ENCODE measurements around the gene MEF2A.
"Not testable (repeated sequence)": the region's sequence is repeated elsewhere in the genome, so short reads cannot be mapped to it uniquely, and the experiment has no call there.

The MEF2A gene

DNA sequence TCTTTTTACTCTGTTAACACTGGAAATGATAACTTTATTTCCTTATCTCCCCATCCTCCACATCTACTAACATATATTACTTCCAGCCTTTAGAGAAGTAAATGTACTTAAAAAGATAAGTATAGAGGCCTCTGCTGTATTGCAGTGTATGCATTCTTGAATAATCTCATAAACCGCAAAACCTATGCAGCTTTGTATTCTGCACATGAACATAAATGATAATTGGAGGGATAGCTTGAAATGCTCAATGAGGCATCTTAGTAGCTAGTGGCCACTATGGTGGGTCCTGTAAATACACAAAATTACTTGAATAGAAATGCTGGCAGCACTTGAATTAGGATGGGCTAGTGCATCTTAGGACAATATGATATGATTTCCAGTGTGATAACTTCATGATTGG lies 90.4 kb downstream of the MEF2A start:
- no peak for DNase-seq

DNA sequence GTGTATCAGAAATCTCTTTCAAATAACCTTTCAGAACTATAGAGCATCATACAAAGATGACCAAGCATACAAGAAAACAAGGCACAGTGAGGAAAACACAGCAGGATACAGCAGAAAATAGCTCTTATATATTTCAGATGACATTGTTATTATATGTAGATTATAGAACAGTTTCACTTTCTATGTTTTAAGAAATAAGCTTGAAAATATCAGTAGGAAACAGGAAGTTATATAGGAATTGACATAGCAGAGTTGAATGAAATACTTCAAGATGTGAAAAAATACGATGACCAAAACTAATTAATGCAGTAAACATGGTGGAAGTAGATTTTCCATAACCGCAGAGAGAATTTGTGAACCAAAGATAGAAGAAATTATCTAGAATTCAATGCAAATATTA lies 92.2 kb downstream of the MEF2A start:
- DNase-seq = no peak

GRCh38 chr15:99662903-99663302 lies 97.1 kb downstream of the MEF2A start:
- DNase-seq = no peak

- DNase-seq = not testable (repeated sequence)
Observed at GRCh38 chr15:99666073-99666472, 100.3 kb downstream of the MEF2A start.

- no peak for DNase-seq
Observed at GRCh38 chr15:99668533-99669182, 102.9 kb downstream of the MEF2A start.

GRCh38 chr15:99669250-99669649 lies 103.5 kb downstream of the MEF2A start:
- DNase-seq = no peak

DNA sequence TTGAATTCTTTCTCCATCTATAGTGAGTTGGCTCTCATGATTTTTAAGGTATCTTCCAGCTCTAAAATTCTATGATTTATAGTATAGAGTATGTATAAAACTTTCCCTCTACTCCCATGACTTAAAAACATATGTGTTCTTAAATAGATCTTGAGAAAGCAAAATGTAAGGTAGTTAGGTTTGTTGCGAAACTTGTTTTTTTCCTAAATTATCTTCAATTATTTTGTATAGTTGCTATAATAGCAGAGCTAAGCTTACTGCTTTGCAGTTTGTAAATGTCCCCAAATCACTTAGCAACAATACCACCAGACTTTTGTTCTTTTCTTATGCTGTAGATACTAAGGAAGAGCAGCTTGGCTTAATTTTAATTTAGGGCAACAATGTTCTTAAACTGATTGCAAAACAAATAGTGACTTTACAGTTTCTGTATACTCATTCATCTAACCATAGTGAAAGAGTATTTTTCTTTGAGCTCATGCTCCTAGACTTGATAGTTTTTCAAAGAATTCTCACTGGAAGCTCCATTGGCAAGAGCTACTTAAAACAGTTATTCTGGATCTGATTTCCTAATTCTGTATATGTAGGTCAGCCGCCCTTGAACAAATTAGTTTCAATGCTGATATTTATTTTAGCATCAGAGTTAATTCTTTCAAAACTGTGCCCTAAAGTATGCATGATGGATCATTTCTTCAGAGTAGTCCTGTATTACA lies 106.3 kb downstream of the MEF2A start:
- DNase-seq = no peak

DNA sequence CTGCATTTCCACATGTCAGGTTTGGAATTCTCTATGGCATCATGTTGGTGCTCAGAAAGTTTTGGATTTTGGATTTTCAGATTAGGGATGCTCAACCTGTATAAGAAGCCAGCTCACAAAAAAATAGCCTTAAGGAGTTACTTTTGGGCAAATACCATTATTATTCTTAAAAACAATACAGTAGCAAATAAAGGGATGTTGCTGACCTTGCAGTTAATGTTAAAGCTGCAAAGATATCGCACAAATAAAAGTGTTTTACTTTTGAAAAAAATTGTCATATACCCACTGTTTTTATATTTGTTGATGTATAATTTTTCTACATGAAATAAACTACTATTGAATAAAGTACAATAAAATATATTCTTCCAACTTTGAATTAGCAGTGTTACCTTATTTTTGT lies 107.3 kb downstream of the MEF2A start:
- DNase-seq = no peak

GRCh38 chr15:99674279-99674678 lies 108.5 kb downstream of the MEF2A start:
- DNase-seq = no peak

GRCh38 chr15:99677540-99678134 lies 111.9 kb downstream of the MEF2A start:
- DNase-seq = no peak

GRCh38 chr15:99680276-99680675 lies 114.5 kb downstream of the MEF2A start:
- DNase-seq = no peak

- no peak for DNase-seq
Observed at GRCh38 chr15:99681990-99682389, 116.2 kb downstream of the MEF2A start.

DNA sequence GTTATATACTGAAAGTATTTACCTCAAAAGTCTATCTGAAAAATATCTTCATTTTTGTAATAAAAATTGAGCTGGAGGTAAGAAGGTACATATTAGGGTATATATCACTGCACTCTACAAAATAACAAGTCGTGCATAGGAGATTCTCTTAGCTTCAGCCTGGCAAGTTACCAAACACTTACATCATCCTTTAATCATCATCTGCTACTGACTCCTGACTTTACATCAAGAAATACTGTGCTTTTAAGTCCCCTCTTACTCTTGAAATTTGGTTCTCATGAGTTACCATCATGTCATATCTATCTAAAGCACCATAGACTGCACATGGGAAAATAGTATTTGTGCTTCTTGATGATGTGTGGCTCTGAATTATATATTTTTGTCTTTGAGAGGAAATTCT lies 116.7 kb downstream of the MEF2A start:
- DNase-seq = no peak

GRCh38 chr15:99683000-99683670 lies 117.4 kb downstream of the MEF2A start:
- no peak for DNase-seq

DNA sequence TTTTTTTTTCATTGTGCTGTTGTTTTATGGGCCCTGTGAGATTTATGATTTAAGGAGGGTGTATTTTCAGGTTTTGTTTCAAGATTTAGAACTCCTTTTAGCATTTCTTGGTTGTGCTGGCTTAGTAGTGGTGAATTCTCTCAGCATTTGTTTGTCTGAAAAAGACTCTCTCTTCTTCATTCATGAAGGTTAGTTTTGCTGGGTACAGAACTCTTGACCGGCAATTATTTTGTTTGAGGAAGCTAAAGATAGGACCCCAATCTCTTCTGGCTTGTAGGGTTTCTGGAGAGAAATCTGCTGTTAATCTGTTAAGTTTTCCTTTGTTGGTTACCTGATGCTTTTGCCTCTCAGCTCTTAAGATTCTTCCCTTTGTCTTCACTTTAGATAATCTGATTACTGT lies 120.5 kb downstream of the MEF2A start:
- no peak for DNase-seq

- DNase-seq = no peak
Observed at GRCh38 chr15:99692825-99693224, 127.0 kb downstream of the MEF2A start.

DNA sequence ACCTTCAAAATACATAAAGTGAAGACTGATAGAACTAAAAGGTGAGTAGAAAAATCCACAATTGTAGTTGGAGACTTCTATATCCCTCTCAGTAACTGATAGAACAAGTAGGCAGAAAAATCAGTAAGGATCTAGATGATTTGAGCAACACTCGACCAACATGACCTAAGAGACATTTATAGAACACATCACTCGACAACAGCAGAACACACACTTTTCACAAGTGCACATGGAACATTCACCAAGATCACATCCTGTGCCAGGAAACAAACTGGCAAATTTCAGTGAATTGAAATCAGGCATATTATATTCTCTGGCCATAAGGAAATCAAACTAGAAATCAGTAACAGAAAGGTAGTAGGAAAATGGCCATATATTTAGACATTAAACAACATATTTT lies 130.3 kb downstream of the MEF2A start:
- DNase-seq = no peak

GRCh38 chr15:99702895-99703602 lies 137.3 kb downstream of the MEF2A start:
- DNase-seq = peak; percentile 14 to 34

DNA sequence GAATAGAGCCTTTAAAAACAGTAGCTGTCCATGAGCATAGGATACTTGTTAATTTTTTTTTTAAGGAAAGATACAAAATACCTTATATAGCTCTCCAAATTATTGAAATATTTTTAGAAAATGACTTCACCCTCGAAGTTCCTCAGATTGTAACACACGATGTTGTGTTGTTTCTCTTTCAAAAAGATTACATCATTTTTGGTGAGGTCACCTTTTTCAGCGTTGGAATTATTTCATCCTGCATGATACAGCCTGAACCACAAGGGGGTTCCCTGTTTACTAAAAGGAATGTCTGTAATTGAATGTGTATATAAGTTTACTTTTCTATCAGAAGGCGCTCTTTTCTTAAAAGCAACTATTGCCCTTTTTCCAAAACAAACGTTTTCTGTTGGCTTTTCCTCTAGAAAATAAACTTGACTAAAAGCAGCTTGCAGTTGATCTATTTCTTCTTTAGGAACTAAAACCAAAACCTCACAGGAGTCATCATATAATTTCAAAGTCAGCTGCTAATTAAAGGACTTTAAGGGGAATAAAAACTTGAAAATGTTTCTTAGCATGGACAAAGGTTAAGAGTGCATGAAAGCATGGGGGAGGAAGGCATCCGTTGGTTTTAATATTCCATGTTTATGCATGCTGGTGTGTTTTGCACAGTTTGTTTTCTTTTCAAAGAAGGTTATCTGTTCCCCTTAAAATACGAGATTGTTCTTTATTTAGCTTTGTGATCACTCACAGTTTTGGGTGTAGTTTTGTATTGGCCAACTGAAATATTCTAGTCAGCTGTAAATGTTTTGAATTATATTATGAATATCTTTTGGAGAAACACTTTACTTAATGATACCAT lies 138.0 kb downstream of the MEF2A start:
- DNase-seq = peak; percentile 34 to 58

DNA sequence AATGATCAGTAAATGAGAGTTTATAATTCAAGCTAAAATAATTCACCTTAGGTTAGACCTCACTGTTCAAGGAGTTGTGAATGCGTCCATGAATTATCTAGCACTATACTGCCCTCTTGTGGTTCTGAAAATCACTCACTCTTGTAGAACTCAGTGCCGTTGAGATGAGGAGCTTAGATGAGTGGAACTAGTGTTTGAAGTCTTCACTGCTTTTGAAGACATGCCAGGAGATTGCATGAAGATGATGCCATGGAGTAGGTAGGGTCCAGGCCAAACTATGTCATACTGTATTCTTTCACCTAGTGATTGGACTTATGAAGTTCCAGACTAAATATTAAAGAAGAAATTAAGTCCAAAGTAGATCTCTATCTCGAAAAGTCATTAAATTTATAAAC lies 138.7 kb downstream of the MEF2A start:
- peak; percentile 86 to 90 for DNase-seq

- no peak for DNase-seq
Observed at GRCh38 chr15:99706557-99707303, 140.9 kb downstream of the MEF2A start.

Data from Kasumi-1 (cell line).